Measurements from ENCODE around the gene KRTAP5-4.
"Not testable (repeated sequence)": the region's sequence is repeated elsewhere in the genome, so short reads cannot be mapped to it uniquely, and the experiment has no call there.

KRTAP5-4 gene

GRCh38 chr11:1652771-1653540 lies 31.0 kb upstream of the KRTAP5-4 start:
- DNase-seq, result peak; percentile 69 to 71

GRCh38 chr11:1652442-1652770 lies 30.5 kb upstream of the KRTAP5-4 start:
- no peak for DNase-seq

GRCh38 chr11:1652026-1652425 lies 30.1 kb upstream of the KRTAP5-4 start:
- DNase-seq, result no peak

GRCh38 chr11:1651411-1651980 lies 29.6 kb upstream of the KRTAP5-4 start:
- no peak for DNase-seq

- no peak for DNase-seq
These were observed 29.0 kb upstream of the KRTAP5-4 start for GRCh38 chr11:1650918-1651262.

GRCh38 chr11:1650034-1650917 lies 28.3 kb upstream of the KRTAP5-4 start:
- DNase-seq, result no peak

GRCh38 chr11:1648653-1649420 lies 26.9 kb upstream of the KRTAP5-4 start:
- DNase-seq, result no peak

- no peak for DNase-seq
These were observed 26.1 kb upstream of the KRTAP5-4 start for GRCh38 chr11:1647901-1648652.

- DNase-seq, result not testable (repeated sequence)
These were observed 24.6 kb upstream of the KRTAP5-4 start for GRCh38 chr11:1646540-1646939.

- no peak for DNase-seq
These were observed 23.5 kb upstream of the KRTAP5-4 start for GRCh38 chr11:1645357-1645821.

GRCh38 chr11:1644601-1645356 lies 22.8 kb upstream of the KRTAP5-4 start:
- DNase-seq, result no peak

GRCh38 chr11:1643146-1643690 lies 21.3 kb upstream of the KRTAP5-4 start:
- no peak for DNase-seq

GRCh38 chr11:1642288-1643145 lies 20.6 kb upstream of the KRTAP5-4 start:
- no peak for DNase-seq

- no peak for DNase-seq
These were observed 19.2 kb upstream of the KRTAP5-4 start for GRCh38 chr11:1641096-1641495.

GRCh38 chr11:1640076-1640946 lies 18.4 kb upstream of the KRTAP5-4 start:
- peak in 1 of 2 experiments; percentile 7 for DNase-seq

- DNase-seq, result no peak
These were observed 17.7 kb upstream of the KRTAP5-4 start for GRCh38 chr11:1639666-1640065.

GRCh38 chr11:1639102-1639620 lies 17.2 kb upstream of the KRTAP5-4 start:
- DNase-seq, result no peak

- DNase-seq, result no peak
These were observed 16.4 kb upstream of the KRTAP5-4 start for GRCh38 chr11:1638344-1638743.

GRCh38 chr11:1637628-1638027 lies 15.7 kb upstream of the KRTAP5-4 start:
- no peak for DNase-seq

Data from activated CD4-positive, alpha-beta T cell treated with anti-CD3 and anti-CD28 coated beads, Interleukin-2, amount 50 U/mL, for 4 hours (primary cell).